Neural cell (in vitro differentiated cells): ENCODE results near the gene ZC3HAV1. TPM values are rescaled to one million over a fixed set of nuclear protein-coding genes. Genes with fewer than 3 reads are reported as not detected.

Experiments used
- H2AFZ ChIP-seq: fragments of 200-600, 300-800 bp; sonication (generic), shearing (Covaris generic); 2 replicates; pipeline ENCODE4 v1.6.0; 2014; ENCODE audit warnings: low read depth, mild to moderate bottlenecking, antibody characterized with exemption, low read length, moderate library complexity
- H3F3A ChIP-seq: fragments of 200-600 bp; shearing (Covaris generic); 2 replicates; pipeline ENCODE4 v1.6.1; 2016; ENCODE audit warnings: mild to moderate bottlenecking, moderate library complexity, mixed read lengths, antibody characterized with exemption, low read length; ENCODE audit not compliant: insufficient read depth, poor library complexity, severe bottlenecking
- H3K27ac ChIP-seq: fragments of 200-600, 300-800 bp; sonication (generic), shearing (Covaris generic); 2 replicates; pipeline ENCODE4 v1.5.1; 2014; ENCODE audit warnings: mild to moderate bottlenecking, low read length, moderate library complexity
- H3K27me3 ChIP-seq: fragments of 300-800, 200-600 bp; sonication (generic), shearing (Covaris generic); 2 replicates; pipeline ENCODE4 v1.6.0; 2014; ENCODE audit warnings: mild to moderate bottlenecking, low read depth, low read length, moderate library complexity; ENCODE audit not compliant: insufficient read depth
- H3K36me3 ChIP-seq: fragments of 300-800, 200-600 bp; sonication (generic), shearing (Covaris generic); 2 replicates; pipeline ENCODE4 v1.5.1; 2014; ENCODE audit warnings: mild to moderate bottlenecking, antibody characterized with exemption, low read length, moderate library complexity; ENCODE audit not compliant: insufficient read depth
- H3K4me2 ChIP-seq: fragments of 300-800, 200-600 bp; sonication (generic), shearing (Covaris generic); 2 replicates; pipeline ENCODE4 v1.6.0; 2014; ENCODE audit warnings: mild to moderate bottlenecking, low read length
- H3K4me3 ChIP-seq: fragments of 300-800, 200-600 bp; sonication (generic), shearing (Covaris generic); 2 replicates; pipeline ENCODE4 v1.5.1; 2014; ENCODE audit warnings: mild to moderate bottlenecking, low read length, moderate library complexity
- H3K79me2 ChIP-seq: fragments of 200-600 bp; shearing (Covaris generic); replicated peaks from 2 replicates; pipeline ENCODE4 v1.6.0; 2014; ENCODE audit warnings: mild to moderate bottlenecking, low read length, moderate library complexity; ENCODE audit not compliant: insufficient read depth
- H3K9ac ChIP-seq: fragments of 300-800, 200-600 bp; sonication (generic), shearing (Covaris generic); 2 replicates; pipeline ENCODE4 v1.6.1; 2016; ENCODE audit warnings: mild to moderate bottlenecking, low read length, mixed read lengths
- H3K9me2 ChIP-seq: fragments of 200-600 bp; shearing (Covaris generic); 2 replicates; pipeline ENCODE4 v1.6.1; 2016; ENCODE audit warnings: mild to moderate bottlenecking, low read length, mixed read lengths; ENCODE audit not compliant: insufficient read depth
- H3K9me3 ChIP-seq: fragments of 200-600, 300-800 bp; sonication (generic), shearing (Covaris generic); 2 replicates; pipeline ENCODE4 v1.6.1; 2016; ENCODE audit warnings: mild to moderate bottlenecking, mixed run types, low read length, moderate library complexity, mixed read lengths
- H4K20me1 ChIP-seq: fragments of 200-600 bp; shearing (Covaris generic); 2 replicates; pipeline ENCODE4 v1.6.1; 2016; ENCODE audit warnings: mild to moderate bottlenecking, mixed run types; ENCODE audit not compliant: insufficient read depth
- EP300 ChIP-seq: fragments of 450-650 bp; conservative IDR thresholded peaks from 2 replicates; pipeline ENCODE4 v1.6.1; 2014; ENCODE audit warnings: antibody characterized with exemption, mild to moderate bottlenecking, moderate library complexity; ENCODE audit not compliant: poor library complexity, severe bottlenecking
- EZH2 ChIP-seq: fragments of 200-600, 300-800 bp; shearing (Covaris generic), sonication (generic); IDR thresholded peaks from 2 replicates; pipeline ENCODE4 v1.6.1; 2014; ENCODE audit warnings: antibody characterized with exemption, low read length, borderline replicate concordance, mild to moderate bottlenecking; ENCODE audit not compliant: insufficient read depth, poor library complexity, severe bottlenecking
- MXI1 ChIP-seq: fragments of 450-650 bp; conservative IDR thresholded peaks from 2 replicates; pipeline ENCODE4 v1.6.1; 2014; ENCODE audit warnings: antibody characterized with exemption, mild to moderate bottlenecking; ENCODE audit not compliant: poor library complexity, severe bottlenecking
- RAD21 ChIP-seq: fragments of 450-650 bp; conservative IDR thresholded peaks from 2 replicates; pipeline ENCODE4 v1.6.1; 2014; ENCODE audit warnings: antibody characterized with exemption, mild to moderate bottlenecking, moderate library complexity
- TAF1 ChIP-seq: IDR thresholded peaks from 2 replicates; pipeline ENCODE4 v1.6.1; 2012; ENCODE audit warnings: low read depth
- polyA plus RNA-seq: library from polyadenylated mRNA; depleted of rRNA; stranded (reverse); fragments of >200 nt; gene quantifications from 2 replicates; pipeline ENCODE4 v1.2.3, GENCODE V29; 2014
- TF ChIP-seq, protein P1 (sequence below): IDR thresholded peaks from 2 replicates; pipeline ENCODE4 v1.6.1; 2012; ENCODE audit warnings: borderline replicate concordance
- TF ChIP-seq, protein P2 (sequence below): fragments of 450-650 bp; IDR thresholded peaks from 2 replicates; pipeline ENCODE4 v1.5.1; 2014; ENCODE audit warnings: antibody characterized with exemption, mild to moderate bottlenecking, moderate library complexity; ENCODE audit not compliant: poor library complexity, severe bottlenecking

Gene ZC3HAV1
- polyA plus RNA-seq, 1 donor from 2014 or later: 0.16 TPM

DNA sequence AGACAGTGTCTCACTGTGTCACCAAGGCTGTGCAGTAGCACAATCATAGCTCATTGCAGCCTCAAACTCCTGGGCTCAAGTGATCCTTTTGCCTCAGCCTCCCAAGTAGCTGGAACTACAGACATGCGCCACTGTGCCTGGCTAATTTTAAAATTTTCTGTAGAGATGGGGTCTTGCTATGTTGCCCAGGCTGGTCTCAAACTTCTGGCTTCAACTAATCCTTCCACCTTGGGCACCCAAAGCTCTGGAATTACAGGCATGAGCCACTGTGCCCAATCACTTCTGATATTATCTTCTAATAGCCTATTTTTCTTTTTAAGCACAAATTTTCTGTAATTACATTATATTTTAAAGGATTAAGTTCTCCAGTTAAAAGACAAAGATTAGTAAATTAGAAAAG is 42.6 kb upstream of the ZC3HAV1 start:
- no peak overlapping the region for H3K4me2 ChIP-seq
- no peak overlapping the region for H3K4me3 ChIP-seq

DNA sequence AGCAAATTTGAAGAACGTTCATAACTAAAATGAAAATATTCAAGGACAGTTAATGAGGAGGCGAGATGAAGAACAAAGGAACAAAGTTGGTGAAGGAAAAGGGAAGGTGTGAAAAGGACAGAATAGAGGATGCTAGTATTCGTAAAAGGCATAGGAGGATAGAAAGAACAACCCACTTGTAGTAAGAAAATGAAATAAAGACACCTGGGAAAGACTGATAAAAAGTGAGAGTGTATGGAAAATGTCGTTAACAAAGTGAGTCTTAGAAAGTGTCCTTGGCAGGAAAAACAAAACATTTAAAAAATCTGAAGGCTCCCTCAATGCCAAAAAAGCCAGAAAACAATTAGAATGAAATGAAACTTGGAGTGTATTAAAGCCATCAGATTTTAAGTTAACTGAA is 29.6 kb upstream of the ZC3HAV1 start:
- no peak overlapping the region for H3K4me2 ChIP-seq
- H3K27ac ChIP-seq: no peak overlapping the region
- H3K4me3 ChIP-seq: no peak overlapping the region
- H3K27me3 ChIP-seq: no peaks in the 10 kb centered on the region
- no peaks in the 10 kb centered on the region for H3F3A ChIP-seq
- no peaks in the 10 kb centered on the region for H3K79me2 ChIP-seq
- H3K9me2 ChIP-seq: no peaks in the 10 kb centered on the region
- H2AFZ ChIP-seq: no peak overlapping the region
- H4K20me1 ChIP-seq: no peaks in the 10 kb centered on the region
- TF ChIP-seq EP300: no peak
- TF ChIP-seq, protein P1, sequence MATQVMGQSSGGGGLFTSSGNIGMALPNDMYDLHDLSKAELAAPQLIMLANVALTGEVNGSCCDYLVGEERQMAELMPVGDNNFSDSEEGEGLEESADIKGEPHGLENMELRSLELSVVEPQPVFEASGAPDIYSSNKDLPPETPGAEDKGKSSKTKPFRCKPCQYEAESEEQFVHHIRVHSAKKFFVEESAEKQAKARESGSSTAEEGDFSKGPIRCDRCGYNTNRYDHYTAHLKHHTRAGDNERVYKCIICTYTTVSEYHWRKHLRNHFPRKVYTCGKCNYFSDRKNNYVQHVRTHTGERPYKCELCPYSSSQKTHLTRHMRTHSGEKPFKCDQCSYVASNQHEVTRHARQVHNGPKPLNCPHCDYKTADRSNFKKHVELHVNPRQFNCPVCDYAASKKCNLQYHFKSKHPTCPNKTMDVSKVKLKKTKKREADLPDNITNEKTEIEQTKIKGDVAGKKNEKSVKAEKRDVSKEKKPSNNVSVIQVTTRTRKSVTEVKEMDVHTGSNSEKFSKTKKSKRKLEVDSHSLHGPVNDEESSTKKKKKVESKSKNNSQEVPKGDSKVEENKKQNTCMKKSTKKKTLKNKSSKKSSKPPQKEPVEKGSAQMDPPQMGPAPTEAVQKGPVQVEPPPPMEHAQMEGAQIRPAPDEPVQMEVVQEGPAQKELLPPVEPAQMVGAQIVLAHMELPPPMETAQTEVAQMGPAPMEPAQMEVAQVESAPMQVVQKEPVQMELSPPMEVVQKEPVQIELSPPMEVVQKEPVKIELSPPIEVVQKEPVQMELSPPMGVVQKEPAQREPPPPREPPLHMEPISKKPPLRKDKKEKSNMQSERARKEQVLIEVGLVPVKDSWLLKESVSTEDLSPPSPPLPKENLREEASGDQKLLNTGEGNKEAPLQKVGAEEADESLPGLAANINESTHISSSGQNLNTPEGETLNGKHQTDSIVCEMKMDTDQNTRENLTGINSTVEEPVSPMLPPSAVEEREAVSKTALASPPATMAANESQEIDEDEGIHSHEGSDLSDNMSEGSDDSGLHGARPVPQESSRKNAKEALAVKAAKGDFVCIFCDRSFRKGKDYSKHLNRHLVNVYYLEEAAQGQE: no peak
- no peak for TF ChIP-seq EZH2
- TF ChIP-seq TAF1: no peak
- no peak for TF ChIP-seq RAD21
- TF ChIP-seq, protein P2, sequence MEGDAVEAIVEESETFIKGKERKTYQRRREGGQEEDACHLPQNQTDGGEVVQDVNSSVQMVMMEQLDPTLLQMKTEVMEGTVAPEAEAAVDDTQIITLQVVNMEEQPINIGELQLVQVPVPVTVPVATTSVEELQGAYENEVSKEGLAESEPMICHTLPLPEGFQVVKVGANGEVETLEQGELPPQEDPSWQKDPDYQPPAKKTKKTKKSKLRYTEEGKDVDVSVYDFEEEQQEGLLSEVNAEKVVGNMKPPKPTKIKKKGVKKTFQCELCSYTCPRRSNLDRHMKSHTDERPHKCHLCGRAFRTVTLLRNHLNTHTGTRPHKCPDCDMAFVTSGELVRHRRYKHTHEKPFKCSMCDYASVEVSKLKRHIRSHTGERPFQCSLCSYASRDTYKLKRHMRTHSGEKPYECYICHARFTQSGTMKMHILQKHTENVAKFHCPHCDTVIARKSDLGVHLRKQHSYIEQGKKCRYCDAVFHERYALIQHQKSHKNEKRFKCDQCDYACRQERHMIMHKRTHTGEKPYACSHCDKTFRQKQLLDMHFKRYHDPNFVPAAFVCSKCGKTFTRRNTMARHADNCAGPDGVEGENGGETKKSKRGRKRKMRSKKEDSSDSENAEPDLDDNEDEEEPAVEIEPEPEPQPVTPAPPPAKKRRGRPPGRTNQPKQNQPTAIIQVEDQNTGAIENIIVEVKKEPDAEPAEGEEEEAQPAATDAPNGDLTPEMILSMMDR: no peak
- no peak for TF ChIP-seq MXI1
- no peaks in the 10 kb centered on the region for H3K9me3 ChIP-seq
- no peaks in the 10 kb centered on the region for H3K36me3 ChIP-seq
- H3K9ac ChIP-seq: no peak overlapping the region

More for the DNA sequence above, 42.6 kb upstream of the ZC3HAV1 start:
- TF ChIP-seq, protein P2: no peak
- TF ChIP-seq EP300 (no peak), TAF1 (no peak)
- no peaks in the 10 kb centered on the region for H3K27me3 ChIP-seq
- no peak overlapping the region for H2AFZ ChIP-seq
- H3K36me3 ChIP-seq: no peaks in the 10 kb centered on the region
- no peaks in the 10 kb centered on the region for H3K9me3 ChIP-seq
- no peaks in the 10 kb centered on the region for H3F3A ChIP-seq
- no peaks in the 10 kb centered on the region for H3K9me2 ChIP-seq
- no peaks in the 10 kb centered on the region for H4K20me1 ChIP-seq
- no peak overlapping the region for H3K9ac ChIP-seq
- no peaks in the 10 kb centered on the region for H3K79me2 ChIP-seq
- H3K27ac ChIP-seq: no peak overlapping the region
